Measurements from ENCODE around the gene TMEM255B. TPM values are rescaled to one million over a fixed set of nuclear protein-coding genes. Genes with fewer than 3 reads are reported as not detected.

Gene TMEM255B
- total and polyA plus RNA-seq, 4 experiments from 2014 or later: 0.07 to 1.00 (median 0.90) TPM; not detected in 1

DNA sequence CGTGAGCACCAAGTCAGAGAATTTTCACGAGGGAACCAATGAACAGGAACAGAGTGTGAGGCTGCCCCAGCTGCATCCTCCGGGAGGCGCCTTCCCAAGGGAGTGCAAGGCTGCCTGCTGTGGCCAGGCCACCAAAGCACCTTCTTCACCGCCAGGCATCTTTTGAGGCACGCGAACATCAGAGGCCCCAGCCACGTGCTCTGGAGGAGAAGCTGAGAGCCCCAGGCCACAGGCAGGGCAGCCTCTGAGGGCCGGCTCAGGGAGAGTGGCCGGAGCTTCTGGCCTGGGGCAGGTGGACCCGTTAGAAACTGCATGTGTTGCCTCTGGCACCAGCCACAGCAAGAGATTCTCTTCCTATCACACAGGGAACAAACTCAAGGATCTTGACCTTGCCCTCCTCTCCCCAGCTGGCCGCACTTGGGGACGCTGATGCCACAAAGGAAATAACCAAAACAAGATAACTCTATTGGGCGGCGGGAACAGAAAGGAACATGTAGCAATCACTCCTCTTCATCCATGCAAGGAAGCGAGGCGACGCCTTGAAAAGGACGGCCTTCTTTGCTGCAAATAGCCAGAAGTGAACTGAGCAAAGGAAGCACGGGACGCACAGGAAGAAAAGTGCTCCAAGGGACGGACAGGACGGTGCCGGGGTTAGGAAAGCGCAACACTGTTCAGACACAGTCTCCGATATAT lies 85.0 kb downstream of the TMEM255B start:
- Mint-ChIP-seq H3K27ac (no peak overlapping the region), H3K9me3 (peaks cover 0 to 10% (median under 1%) of the 10 kb centered on the region in 8 donors), H3K27me3 (no peaks in the 10 kb centered on the region), H3K4me1 (peaks cover 24 to 76% (median 40%) of the 10 kb centered on the region in 4 donors), H3K4me3 (peak overlapping the region in 3 of 8 donors; percentile 20 to 85 (median 49)), H3K36me3 (no peaks in the 10 kb centered on the region)
- no peak for DNase-seq
- no peaks in the 10 kb centered on the region for H3K27me3 ChIP-seq (ENCODE audit: insufficient read depth, low read length)
- no peak overlapping the region for H3K4me3 ChIP-seq (ENCODE audit: low read length in 2 of 2)
- no peak overlapping the region for H3K27ac ChIP-seq (ENCODE audit: low read depth, low read length)
- CTCF ChIA-PET (ENCODE audit: partially characterized antibody): no interaction called here
- no peaks in the 10 kb centered on the region for H3K9me3 ChIP-seq (ENCODE audit: control insufficient read depth in 1 of 2, low read length in 2 of 2)
- POLR2A ChIA-PET (ENCODE audit: partially characterized antibody): no interaction called here
- peaks cover 54% of the 10 kb centered on the region for H3K4me1 ChIP-seq (ENCODE audit: insufficient read depth, low read length)
- no peaks in the 10 kb centered on the region for H3K36me3 ChIP-seq (ENCODE audit: insufficient read depth, low read length)
- intact Hi-C loops (cut with micrococcal nuclease): no loop called here

DNA sequence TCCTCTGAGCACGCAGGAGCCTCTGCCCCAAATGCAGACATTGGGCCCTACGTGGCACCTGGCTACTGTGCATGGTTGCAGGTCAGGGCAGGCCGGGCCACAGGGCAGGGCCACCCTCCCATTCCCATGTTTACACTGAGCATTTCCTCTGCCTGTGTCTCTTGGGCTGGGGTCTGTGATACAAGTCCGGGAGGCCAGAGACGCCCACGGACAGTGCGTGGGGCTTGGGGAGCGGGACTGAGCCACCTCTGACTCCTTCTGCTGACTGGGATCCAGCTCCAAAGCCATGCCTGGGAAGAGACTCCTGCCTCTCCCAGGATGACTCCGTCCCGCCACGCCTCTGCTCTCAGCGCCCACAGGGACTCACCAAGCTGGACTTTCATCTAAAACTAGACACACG lies 86.0 kb downstream of the TMEM255B start:
- H3K4me1 Mint-ChIP-seq: peaks cover 24 to 76% (median 40%) of the 10 kb centered on the region in 4 donors
- DNase-seq: no peak

DNA sequence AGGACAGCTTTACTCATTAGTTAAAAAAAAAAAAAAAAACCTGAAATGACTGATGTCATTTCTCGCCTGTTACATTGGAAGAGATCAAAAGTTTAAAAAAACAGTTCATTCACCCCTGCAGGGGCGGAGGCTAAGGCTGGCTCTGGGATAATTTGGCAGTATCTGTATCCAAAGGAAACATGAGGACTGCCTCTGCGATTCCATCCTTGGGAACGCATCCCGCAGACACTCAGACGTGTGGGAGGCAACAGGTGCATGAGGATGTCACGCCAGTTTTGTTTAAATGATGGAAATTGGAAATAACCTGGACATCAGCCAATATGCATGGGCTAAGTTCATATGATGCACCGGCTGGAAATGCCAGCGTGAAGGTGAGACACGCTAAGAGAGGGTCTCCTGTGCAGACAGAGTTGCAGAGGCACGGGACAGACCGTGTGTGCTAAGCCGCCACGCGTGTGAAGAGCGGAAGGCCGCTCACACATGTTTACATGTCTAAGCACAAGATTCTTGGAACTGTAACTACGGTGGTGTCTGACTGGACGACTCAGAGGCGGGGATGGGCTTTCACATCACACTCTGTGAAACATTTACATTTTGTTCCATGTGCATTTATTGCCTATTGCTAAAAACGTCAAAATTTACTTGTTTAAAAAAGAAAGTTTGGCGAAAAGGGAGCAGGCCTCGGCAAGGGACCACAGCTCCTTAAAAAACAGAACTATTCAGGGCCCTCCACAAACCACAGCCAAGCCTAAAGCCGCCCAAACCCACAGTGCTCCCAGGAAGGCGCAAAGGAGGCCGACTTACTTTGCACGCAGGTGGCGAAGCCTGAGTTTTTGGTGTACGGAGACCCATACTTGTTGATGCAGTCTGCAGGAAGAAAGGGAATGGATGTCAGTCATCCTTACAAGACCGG lies 87.0 kb downstream of the TMEM255B start:
- CTCF ChIA-PET (ENCODE audit: partially characterized antibody): no interaction called here
- Histone ChIP-seq H3K4me1 (ENCODE audit: insufficient read depth, low read length) (peaks cover 45% of the 10 kb centered on the region), H3K9me3 (ENCODE audit: control insufficient read depth in 1 of 2, low read length in 2 of 2) (no peaks in the 10 kb centered on the region), H3K27ac (ENCODE audit: low read depth, low read length) (no peak overlapping the region), H3K36me3 (ENCODE audit: insufficient read depth, low read length) (no peaks in the 10 kb centered on the region), H3K4me3 (ENCODE audit: low read length in 2 of 2) (peak overlapping the region; percentile 5 to 11), H3K27me3 (ENCODE audit: insufficient read depth, low read length) (no peaks in the 10 kb centered on the region)
- Mint-ChIP-seq H3K4me1 (peaks cover 24 to 70% (median 40%) of the 10 kb centered on the region in 4 donors), H3K27ac (peak overlapping the region in 6 of 7 donors; percentile 42 to 87 (median 64)), H3K27me3 (no peaks in the 10 kb centered on the region), H3K9me3 (peaks cover 0 to 10% (median 1%) of the 10 kb centered on the region in 8 donors), H3K4me3 (peak overlapping the region; percentile 67 to 87 (median 79)), H3K36me3 (no peaks in the 10 kb centered on the region)
- DNase-seq: peak in 1 of 5 donors; percentile 6
- POLR2A ChIA-PET (ENCODE audit: partially characterized antibody): interaction anchor here (0.6 to 2.6 kb wide), 12 partner anchors 9 to 414 kb away, joined by 3 to 14 read pairs (median 3); no protein-coding TSS in a partner anchor
- intact Hi-C loops (cut with micrococcal nuclease): loop anchor here (2.0 kb wide), 2 partner anchors 17 to 29 kb away; no protein-coding TSS in a partner anchor

More for the DNA sequence above, 86.0 kb downstream of the TMEM255B start:
- H3K36me3 Mint-ChIP-seq: no peaks in the 10 kb centered on the region
- peak overlapping the region in 6 of 8 donors; percentile 38 to 87 (median 78) for H3K4me3 Mint-ChIP-seq
- Histone ChIP-seq H3K4me1 (ENCODE audit: insufficient read depth, low read length) (peaks cover 54% of the 10 kb centered on the region), H3K27ac (ENCODE audit: low read depth, low read length) (no peak overlapping the region), H3K4me3 (ENCODE audit: low read length in 2 of 2) (no peak overlapping the region), H3K27me3 (ENCODE audit: insufficient read depth, low read length) (no peaks in the 10 kb centered on the region), H3K36me3 (ENCODE audit: insufficient read depth, low read length) (no peaks in the 10 kb centered on the region), H3K9me3 (ENCODE audit: control insufficient read depth in 1 of 2, low read length in 2 of 2) (no peaks in the 10 kb centered on the region)
- no peaks in the 10 kb centered on the region for H3K27me3 Mint-ChIP-seq
- CTCF ChIA-PET (ENCODE audit: partially characterized antibody): no interaction called here
- POLR2A ChIA-PET (ENCODE audit: partially characterized antibody): interaction anchor here (0.8 to 2.6 kb wide), 4 partner anchors 10 to 266 kb away, joined by 3 to 14 read pairs (median 8); no protein-coding TSS in a partner anchor
- peaks cover 0 to 10% (median 1%) of the 10 kb centered on the region in 8 donors for H3K9me3 Mint-ChIP-seq
- peak overlapping the region in 1 of 7 donors; percentile 7 for H3K27ac Mint-ChIP-seq
- intact Hi-C loops (cut with micrococcal nuclease): no loop called here

DNA sequence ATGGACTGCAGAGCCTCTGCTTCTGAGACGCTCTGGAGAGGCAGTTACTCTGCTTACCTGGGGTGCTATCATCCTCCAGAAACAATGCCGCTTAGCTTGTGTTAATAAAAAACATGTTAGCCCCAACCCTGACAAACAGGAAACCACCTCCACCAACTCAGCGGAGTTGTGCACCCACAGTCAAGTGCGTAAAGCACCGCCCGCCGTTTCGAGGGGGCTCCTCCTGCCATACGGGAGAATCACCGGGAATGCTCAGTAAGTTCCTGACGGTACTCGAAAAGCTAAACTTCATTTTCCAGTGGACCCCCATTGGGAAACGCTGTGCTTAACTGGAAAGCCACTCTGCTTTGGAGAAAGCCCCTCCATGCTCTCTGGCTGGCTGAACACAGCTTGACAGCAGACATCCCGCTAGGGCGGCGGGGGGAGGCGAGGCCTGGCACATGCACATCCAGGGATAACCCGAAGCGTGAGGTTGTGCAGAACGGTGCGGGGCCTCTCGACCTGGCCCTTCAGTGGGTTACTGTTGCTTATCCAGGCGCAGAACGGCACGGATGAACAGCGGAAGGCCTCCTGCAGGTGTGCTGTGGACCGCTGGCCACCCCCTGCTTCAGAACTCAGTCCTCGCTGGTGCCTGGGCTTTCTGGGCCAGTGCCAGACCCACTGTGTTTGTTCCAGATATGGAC lies 87.8 kb downstream of the TMEM255B start:
- no peaks in the 10 kb centered on the region for H3K27me3 Mint-ChIP-seq
- peaks cover 0 to 5% (median 1%) of the 10 kb centered on the region in 8 donors for H3K9me3 Mint-ChIP-seq
- peaks cover 42% of the 10 kb centered on the region for H3K4me1 ChIP-seq (ENCODE audit: insufficient read depth, low read length)
- no peaks in the 10 kb centered on the region for H3K9me3 ChIP-seq (ENCODE audit: control insufficient read depth in 1 of 2, low read length in 2 of 2)
- ChIA-PET POLR2A (ENCODE audit: partially characterized antibody) (interaction anchor here (0.6 to 2.6 kb wide), 10 partner anchors 8 to 413 kb away, joined by 3 to 14 read pairs (median 3); no protein-coding TSS in a partner anchor), CTCF (ENCODE audit: partially characterized antibody) (no interaction called here)
- peaks cover 22 to 62% (median 35%) of the 10 kb centered on the region in 4 donors for H3K4me1 Mint-ChIP-seq
- peak in 4 of 5 donors; percentile 42 to 57 (median 48) for DNase-seq
- H3K4me3 ChIP-seq (ENCODE audit: low read length in 2 of 2): peak overlapping the region; percentile 5 to 11
- no peaks in the 10 kb centered on the region for H3K36me3 ChIP-seq (ENCODE audit: insufficient read depth, low read length)
- intact Hi-C loops (cut with micrococcal nuclease): loop anchor here (2.0 kb wide), 2 partner anchors 16 to 30 kb away; no protein-coding TSS in a partner anchor
- H3K27me3 ChIP-seq (ENCODE audit: insufficient read depth, low read length): no peaks in the 10 kb centered on the region
- no peak overlapping the region for H3K27ac ChIP-seq (ENCODE audit: low read depth, low read length)
- no peaks in the 10 kb centered on the region for H3K36me3 Mint-ChIP-seq
- H3K27ac Mint-ChIP-seq: peak overlapping the region in 6 of 7 donors; percentile 36 to 87 (median 60)
- H3K4me3 Mint-ChIP-seq: peak overlapping the region; percentile 67 to 87 (median 79)

DNA sequence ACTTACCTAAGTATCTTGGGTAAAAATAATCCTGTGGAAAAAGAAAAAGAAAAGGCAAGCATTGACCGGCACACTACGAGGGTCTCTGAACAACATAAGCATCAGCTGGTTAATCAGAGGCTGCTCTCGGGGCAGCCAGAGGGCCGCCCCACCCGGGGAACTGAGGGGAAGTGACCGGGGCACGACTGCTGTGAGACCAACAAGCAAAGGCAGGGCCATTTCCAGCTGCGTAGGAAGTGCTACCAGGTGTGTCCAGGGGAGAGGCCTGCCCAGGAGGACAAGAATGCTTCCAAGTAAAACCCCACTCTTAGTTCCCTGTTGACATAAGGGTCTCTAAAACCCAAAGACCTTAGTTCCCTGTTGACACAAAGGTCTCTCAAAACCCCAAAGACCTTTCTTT lies 89.0 kb downstream of the TMEM255B start:
- Mint-ChIP-seq H3K27me3 (no peaks in the 10 kb centered on the region), H3K9me3 (peaks cover 0 to 2% (median 0%) of the 10 kb centered on the region in 8 donors), H3K4me3 (no peak overlapping the region), H3K4me1 (peaks cover 19 to 50% (median 31%) of the 10 kb centered on the region in 4 donors), H3K27ac (no peak overlapping the region), H3K36me3 (no peaks in the 10 kb centered on the region)
- H3K27ac ChIP-seq (ENCODE audit: low read depth, low read length): no peak overlapping the region
- no peaks in the 10 kb centered on the region for H3K36me3 ChIP-seq (ENCODE audit: insufficient read depth, low read length)
- ChIA-PET POLR2A (ENCODE audit: partially characterized antibody) (no interaction called here), CTCF (ENCODE audit: partially characterized antibody) (no interaction called here)
- no peak overlapping the region for H3K4me3 ChIP-seq (ENCODE audit: low read length in 2 of 2)
- no peak for DNase-seq
- peaks cover 35% of the 10 kb centered on the region for H3K4me1 ChIP-seq (ENCODE audit: insufficient read depth, low read length)
- no peaks in the 10 kb centered on the region for H3K27me3 ChIP-seq (ENCODE audit: insufficient read depth, low read length)
- intact Hi-C loops (cut with micrococcal nuclease): no loop called here
- no peaks in the 10 kb centered on the region for H3K9me3 ChIP-seq (ENCODE audit: control insufficient read depth in 1 of 2, low read length in 2 of 2)

DNA sequence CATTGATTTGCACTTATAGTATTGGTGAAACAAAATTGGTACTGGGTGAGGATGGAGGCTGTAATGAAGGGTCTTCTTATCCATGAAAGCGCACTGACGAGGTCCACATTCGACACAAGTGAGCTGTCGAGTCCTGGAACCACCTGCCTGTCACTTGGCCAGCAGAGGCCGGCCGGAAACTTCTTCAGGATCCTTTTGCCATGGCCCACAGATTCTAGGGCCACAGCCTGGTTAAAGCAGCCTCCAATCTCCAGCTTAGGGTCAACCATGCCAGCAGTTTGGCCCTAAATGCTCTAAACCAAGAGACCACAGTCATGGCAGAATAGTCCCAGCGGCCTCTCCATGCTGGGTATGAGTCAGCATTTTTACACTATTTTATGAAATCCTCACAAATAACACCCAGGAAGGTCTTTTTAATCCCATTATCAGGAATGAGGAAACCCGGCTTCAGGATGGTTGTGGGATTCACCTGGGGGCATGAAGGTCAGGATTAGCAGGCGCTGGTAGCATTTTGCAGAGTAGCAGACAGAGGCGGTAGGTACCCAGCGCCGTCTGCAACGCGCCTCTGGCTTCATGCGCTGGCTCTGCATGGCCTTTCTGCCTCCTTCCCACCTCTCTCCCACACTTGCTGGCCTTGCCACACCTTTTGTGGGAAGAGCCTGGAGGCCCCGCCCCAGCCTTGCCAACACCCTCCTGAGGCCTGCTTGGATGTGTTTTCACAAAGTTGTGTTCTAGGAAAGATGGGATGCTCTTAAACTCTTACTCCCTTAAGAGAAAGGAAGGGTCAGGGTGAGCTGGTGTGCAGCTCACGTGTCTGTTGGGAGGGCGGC lies 89.6 kb downstream of the TMEM255B start:
- no peak for DNase-seq
- POLR2A ChIA-PET (ENCODE audit: partially characterized antibody): no interaction called here
- Histone ChIP-seq H3K27me3 (ENCODE audit: insufficient read depth, low read length) (no peaks in the 10 kb centered on the region), H3K27ac (ENCODE audit: low read depth, low read length) (no peak overlapping the region), H3K4me1 (ENCODE audit: insufficient read depth, low read length) (peaks cover 35% of the 10 kb centered on the region), H3K9me3 (ENCODE audit: control insufficient read depth in 1 of 2, low read length in 2 of 2) (no peaks in the 10 kb centered on the region), H3K36me3 (ENCODE audit: insufficient read depth, low read length) (no peaks in the 10 kb centered on the region), H3K4me3 (ENCODE audit: low read length in 2 of 2) (no peak overlapping the region)
- intact Hi-C loops (cut with micrococcal nuclease): no loop called here
- H3K27me3 Mint-ChIP-seq: no peaks in the 10 kb centered on the region
- H3K4me1 Mint-ChIP-seq: peaks cover 19 to 46% (median 31%) of the 10 kb centered on the region in 4 donors
- no peaks in the 10 kb centered on the region for H3K36me3 Mint-ChIP-seq
- CTCF ChIA-PET (ENCODE audit: partially characterized antibody): no interaction called here
- peak overlapping the region in 1 of 7 donors; percentile 13 for H3K27ac Mint-ChIP-seq
- H3K9me3 Mint-ChIP-seq: peaks cover 0 to 2% (median 0%) of the 10 kb centered on the region in 8 donors
- no peak overlapping the region for H3K4me3 Mint-ChIP-seq

Data from CD4-positive, alpha-beta memory T cell (primary cell).